Ecto neural progenitor cell (in vitro differentiated cells): ENCODE measurements around the gene PPIF.

Experiments
- DNase-seq: peaks from one replicate; pipeline ENCODE4 v3.0.0-alpha.2; 2018; ENCODE audit warnings: low spot score

The PPIF gene

GRCh38 chr10:79349072-79349491 is 1.8 kb downstream of the PPIF start:
- DNase-seq, result peak; percentile 44

DNA sequence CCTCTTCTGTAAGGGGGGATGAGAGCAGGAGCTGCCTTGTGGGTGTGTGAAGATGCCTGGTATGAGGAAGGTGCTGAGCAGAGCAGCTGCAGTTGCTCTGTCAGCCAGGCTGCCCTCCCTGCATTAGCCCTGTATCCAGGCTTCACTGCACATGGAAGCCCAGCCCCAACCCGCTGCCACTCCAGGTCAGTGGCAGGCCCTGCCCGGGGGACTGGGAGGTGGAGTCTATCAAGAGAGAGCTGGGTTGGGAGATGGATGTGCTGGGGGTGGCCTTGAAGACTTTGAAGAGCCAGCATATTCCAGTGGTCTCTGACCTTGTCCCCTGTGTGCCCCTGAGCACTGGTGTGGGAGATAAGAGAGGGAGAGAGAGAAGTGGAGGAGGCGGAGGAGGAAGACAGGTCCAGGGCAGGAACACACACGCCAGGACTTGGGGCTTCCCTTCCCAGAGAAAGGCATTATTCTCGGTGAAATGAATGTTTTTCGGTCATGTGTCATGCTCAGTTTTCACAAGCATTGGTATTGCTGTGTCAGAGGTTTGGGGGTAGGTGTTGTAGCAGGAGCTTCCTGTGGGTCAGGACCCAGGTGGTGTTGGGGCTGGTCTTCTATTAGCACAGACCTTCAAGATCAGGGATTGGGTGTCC is 2.6 kb downstream of the PPIF start:
- DNase-seq, result no peak

DNA sequence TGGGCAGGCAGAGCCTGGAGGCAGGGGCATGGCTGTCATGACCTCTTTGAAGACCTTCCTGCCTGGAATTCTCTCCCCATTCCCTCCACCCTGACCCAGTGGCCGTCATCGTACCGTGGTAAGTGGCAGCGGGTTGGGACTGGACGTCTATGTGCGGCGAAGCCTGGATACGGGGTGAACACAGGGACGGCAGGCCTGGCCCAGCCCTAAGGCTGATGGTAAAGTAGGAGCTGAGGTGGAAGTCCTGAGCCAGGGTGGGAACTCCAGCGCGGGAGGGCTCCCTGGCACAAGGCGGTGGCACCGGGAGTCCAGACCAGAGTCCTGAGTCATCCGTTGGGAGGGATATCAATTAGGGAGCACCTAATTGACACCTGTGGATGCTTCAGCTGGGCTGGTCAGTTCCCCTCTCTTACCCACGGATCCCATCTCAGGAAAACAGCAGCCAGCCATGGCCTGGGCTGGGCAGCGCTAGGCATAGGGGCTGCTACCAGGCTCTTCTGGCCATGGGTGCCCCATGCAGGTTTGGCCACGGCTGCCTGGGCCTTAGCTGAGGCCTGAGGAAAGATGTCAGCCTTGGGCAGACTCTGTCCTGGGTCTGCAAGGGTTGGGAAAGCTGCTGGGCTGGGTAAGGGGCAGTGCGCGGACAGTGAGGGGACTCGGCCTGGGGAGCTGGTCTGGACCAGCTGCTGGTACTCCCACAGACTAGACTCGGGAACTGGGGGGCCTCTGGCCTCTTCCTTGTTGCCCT is 3.3 kb downstream of the PPIF start:
- DNase-seq, result peak; percentile 39

DNA sequence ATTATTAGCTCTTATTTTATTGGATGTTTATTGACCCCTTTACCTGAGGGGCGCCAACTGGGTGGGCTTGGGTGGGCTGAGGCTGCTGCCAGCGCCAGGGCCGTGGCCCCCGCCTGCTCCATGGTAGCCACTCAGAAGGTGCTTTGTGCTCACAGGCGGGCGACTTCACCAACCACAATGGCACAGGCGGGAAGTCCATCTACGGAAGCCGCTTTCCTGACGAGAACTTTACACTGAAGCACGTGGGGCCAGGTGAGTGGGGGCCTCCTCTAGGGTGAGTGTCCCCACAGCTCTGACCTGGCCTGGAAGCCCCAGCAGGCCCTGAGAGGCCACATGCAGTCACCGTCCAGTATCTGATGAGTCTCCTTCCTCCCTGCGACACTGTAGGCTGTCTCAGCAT is 4.1 kb downstream of the PPIF start:
- DNase-seq, result no peak

DNA sequence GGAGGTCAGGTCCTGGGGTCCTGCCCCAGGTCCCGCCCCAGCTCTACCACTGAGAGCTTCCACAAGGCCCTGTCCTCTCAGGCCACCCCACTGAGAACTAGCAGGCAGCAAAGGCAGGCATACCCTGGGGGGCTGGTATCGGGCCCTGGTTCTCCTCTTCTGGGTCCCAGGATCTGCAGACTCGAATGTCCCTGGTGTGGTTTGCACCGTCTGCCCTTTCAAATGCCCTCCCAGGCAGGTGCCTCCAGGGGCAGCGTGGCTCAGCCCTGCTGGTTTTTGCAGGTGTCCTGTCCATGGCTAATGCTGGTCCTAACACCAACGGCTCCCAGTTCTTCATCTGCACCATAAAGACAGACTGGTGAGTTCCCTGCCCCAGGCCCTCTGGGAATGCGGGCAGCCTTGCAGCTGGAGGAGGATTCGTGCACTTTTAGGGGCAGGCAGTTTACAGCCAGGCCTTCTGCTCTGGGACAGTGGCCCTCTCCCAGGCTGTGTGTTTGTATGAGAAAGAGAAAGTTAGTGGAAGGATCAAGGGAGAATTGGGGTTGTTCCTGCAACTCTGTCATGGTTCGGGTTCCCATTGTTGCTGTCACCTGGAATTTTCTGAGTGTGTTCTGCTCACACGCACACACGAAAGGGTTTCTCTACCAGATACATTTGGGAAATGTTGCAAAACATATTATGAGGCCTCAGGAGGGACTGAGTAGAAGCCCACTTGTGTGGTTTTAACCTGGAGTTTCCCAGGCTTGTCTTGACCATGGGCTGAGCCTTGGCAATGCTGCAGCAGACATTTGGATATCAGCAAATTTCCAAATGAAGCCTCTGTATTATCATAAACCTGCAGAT is 5.0 kb downstream of the PPIF start:
- no peak for DNase-seq

- DNase-seq, result no peak
Observed at GRCh38 chr10:79353000-79353406, 5.7 kb downstream of the PPIF start.

- DNase-seq, result no peak
Observed at GRCh38 chr10:79353726-79354125, 6.5 kb downstream of the PPIF start.

- no peak for DNase-seq
Observed at GRCh38 chr10:79354141-79354540, 6.9 kb downstream of the PPIF start.

GRCh38 chr10:79354615-79355014 is 7.3 kb downstream of the PPIF start:
- no peak for DNase-seq

GRCh38 chr10:79355420-79356017 is 8.2 kb downstream of the PPIF start:
- DNase-seq, result no peak

GRCh38 chr10:79356104-79356503 is 8.8 kb downstream of the PPIF start:
- DNase-seq, result no peak

GRCh38 chr10:79357180-79357579 is 9.9 kb downstream of the PPIF start:
- no peak for DNase-seq

- no peak for DNase-seq
Observed at GRCh38 chr10:79358811-79359210, 11.5 kb downstream of the PPIF start.

DNA sequence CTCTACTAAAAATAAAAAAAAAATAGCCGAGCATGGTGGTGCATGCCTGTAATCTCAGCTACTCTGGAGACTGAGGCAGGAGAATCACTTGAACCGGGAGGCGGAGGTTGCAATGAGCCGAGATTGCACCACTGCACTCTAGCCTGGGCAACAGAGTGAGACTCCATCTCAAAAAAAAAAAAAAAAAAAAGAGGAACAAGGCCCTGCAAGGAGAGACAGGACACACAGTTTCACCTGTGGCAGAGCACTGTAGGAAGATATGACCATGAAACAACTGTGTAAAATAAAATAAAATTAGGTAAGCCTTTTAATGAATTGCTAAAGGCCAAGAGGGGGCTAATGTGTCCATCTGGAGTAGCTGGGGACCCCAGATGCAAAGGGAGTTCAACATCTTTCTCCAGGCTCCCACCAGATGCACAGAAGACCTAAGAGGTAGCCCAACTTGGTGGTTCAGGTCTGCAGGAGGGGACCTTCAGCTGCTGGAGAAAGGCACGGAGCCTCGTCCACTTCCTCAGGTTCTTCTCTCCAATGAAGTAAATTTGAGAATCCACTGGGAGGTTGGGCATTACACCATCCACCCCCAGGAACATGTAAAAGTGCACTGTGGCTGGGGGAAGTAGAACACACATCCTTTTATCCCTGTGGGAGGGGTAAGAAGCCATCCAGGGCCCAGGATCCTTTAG is 12.7 kb downstream of the PPIF start:
- no peak for DNase-seq

- DNase-seq, result peak; percentile 30
Observed at GRCh38 chr10:79360499-79361342, 13.5 kb downstream of the PPIF start.

GRCh38 chr10:79361726-79362397 is 14.6 kb downstream of the PPIF start:
- DNase-seq, result no peak

DNA sequence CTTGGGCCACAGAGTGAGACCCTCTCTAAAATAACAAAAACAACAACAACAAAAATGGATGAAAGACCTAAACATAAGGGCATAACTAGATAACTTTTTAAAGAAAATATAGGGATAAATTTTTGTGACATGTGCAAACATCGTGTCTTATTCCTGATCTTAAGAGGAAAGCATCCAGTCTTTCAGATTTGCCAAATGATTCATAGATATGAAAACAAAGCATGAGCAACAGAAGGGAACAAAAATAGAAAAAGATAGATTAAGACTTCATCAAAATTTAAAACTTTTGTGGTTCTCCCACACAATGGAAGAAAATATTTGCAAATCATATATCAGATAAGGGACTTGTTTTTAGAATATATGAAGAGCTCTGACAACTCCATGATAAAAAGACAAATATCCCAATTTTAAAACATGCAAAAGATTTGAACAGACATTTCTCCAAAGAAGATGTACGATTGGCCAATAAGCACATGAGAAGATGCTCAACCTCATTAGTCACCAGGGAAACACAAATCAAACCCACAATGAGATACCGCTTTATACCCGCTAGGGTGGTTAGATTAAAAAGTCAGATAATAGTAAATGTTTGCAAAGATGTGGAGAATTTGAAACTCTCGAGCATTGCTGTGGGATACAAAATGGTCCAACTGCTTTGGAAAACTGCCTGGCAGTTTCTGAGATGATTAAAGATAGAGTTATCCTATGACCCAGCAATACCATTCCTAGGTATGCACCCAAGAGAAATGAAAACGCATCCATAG is 20.3 kb downstream of the PPIF start:
- DNase-seq, result no peak

DNA sequence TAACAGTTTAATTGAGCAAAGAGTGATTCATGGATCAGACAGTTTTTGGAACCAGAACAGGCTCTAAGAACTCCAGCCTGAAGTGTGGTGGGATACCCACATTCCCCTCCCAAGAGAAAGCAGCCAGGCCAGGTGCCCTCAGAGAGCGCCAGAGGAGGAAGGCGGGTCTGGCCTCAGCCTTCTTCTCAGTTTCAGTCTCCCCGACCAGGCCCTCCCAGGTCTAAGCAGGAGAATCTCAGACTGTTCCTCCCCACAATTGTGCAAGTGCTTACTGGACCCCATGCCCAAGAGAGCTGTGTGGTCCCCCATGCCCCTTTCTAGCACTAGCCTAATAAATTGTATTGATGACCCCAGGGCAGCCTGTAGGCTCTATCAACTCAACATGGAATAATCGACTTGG is 25.6 kb downstream of the PPIF start:
- DNase-seq, result no peak

DNA sequence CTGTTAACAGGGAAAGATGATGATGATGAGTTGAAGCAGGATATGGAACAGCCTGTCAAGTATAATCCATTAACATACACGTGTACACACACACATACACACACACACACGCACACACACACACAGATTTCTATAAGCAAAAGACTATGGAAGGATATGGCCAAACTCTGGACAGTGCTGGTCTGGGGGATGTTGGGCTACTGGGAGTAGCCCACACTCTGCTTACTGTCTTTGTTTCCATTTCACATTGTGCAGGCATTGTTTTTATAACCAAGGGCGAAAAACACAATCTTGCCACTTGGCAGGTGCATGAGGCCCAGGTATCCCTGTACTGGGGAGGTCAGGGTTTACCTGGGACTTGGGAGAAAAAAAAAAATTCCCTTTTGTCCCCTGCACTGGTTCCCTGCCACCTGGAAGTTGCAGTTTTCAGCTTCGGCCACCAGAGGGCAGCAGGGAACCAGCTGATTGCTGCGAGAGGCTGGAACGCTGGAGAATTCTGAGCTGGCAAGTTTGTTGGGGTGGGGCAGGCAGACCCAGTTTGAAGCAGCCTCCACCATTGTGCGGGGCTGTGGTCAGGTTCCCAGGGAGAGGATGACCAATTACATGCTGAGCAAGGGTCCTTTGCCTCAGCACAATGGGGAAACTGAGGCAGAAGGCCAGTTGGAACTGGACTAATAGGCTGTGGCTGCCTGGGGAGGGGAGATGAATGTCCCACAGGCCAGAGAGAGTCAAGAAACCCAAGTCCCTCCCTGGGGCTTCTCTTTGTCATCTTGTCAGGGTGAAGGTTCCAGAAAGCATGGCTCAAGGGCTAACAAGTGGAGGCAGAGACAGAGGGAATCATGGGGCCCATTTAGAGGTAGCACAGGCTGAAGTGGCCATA is 27.3 kb downstream of the PPIF start:
- DNase-seq, result peak; percentile 88
